ENCODE results near the gene C12orf75. TPM values are rescaled to one million over a fixed set of nuclear protein-coding genes. Genes with fewer than 3 reads are reported as not detected.

C12orf75 gene
- total and polyA plus RNA-seq, 2 of the 13 experiments (the other 11 are each of a cell fraction or from before 2014, with no cell fraction given) = 16.1 to 19.8 TPM

DNA sequence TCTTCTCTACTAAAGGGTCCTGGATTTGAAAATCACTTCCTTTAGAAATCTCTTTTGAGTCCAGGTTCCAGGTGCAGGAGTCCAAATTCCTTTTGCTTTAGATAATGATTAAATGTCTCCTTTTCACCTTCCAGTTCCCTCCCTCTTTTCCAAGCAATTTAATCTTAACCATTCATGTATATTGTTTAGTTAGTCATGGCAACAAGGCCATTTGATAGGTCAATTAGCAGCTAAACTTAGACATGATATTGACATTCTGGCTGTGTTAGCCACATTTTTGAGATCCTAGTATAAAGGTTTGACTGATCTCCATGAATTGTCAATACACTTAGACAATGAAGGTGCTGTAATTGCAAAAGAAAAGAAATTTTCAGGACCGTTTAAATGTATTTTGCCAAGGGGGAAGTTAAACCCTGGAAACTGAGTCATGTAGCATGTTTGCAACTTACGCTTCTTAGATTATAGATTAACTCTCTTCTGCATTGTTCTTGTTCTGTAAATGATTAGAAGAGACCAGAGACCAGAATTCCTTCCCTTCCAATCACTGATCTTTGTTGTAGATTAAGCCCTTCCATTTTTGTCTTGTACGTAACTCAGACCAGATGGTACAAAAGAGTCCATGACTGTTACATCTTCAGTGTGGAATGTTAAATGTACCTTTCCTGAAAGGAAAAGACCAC lies 12.4 kb upstream of the C12orf75 start (continued):
- TF ChIP-seq, protein P1, sequence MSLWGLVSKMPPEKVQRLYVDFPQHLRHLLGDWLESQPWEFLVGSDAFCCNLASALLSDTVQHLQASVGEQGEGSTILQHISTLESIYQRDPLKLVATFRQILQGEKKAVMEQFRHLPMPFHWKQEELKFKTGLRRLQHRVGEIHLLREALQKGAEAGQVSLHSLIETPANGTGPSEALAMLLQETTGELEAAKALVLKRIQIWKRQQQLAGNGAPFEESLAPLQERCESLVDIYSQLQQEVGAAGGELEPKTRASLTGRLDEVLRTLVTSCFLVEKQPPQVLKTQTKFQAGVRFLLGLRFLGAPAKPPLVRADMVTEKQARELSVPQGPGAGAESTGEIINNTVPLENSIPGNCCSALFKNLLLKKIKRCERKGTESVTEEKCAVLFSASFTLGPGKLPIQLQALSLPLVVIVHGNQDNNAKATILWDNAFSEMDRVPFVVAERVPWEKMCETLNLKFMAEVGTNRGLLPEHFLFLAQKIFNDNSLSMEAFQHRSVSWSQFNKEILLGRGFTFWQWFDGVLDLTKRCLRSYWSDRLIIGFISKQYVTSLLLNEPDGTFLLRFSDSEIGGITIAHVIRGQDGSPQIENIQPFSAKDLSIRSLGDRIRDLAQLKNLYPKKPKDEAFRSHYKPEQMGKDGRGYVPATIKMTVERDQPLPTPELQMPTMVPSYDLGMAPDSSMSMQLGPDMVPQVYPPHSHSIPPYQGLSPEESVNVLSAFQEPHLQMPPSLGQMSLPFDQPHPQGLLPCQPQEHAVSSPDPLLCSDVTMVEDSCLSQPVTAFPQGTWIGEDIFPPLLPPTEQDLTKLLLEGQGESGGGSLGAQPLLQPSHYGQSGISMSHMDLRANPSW (CRISPR knock-in tag; IDR thresholded peaks at IDR 0.05; ENCODE audit: borderline replicate concordance) = no peak
- TF ChIP-seq MAFG (CRISPR knock-in tag; IDR thresholded peaks at IDR 0.05) (no peak), POLR2AphosphoS2 (IDR thresholded peaks at IDR 0.05; ENCODE audit: low read depth, low read length) (no peak), RBAK (CRISPR knock-in tag; IDR thresholded peaks at IDR 0.05) (no peak)
- TF ChIP-seq, protein P2, sequence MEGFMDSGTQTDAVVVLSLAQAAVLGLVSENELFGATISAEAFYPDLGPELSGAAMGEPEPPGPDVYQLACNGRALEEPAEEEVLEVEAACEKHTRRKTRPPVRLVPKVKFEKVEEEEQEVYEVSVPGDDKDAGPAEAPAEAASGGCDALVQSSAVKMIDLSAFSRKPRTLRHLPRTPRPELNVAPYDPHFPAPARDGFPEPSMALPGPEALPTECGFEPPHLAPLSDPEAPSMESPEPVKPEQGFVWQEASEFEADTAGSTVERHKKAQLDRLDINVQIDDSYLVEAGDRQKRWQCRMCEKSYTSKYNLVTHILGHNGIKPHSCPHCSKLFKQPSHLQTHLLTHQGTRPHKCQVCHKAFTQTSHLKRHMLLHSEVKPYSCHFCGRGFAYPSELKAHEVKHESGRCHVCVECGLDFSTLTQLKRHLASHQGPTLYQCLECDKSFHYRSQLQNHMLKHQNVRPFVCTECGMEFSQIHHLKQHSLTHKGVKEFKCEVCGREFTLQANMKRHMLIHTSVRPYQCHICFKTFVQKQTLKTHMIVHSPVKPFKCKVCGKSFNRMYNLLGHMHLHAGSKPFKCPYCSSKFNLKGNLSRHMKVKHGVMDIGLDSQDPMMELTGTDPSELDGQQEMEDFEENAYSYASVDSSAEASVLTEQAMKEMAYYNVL (CRISPR knock-in tag; IDR thresholded peaks at IDR 0.05; ENCODE audit: borderline replicate concordance) = no peak
- TF ChIP-seq, protein P3, sequence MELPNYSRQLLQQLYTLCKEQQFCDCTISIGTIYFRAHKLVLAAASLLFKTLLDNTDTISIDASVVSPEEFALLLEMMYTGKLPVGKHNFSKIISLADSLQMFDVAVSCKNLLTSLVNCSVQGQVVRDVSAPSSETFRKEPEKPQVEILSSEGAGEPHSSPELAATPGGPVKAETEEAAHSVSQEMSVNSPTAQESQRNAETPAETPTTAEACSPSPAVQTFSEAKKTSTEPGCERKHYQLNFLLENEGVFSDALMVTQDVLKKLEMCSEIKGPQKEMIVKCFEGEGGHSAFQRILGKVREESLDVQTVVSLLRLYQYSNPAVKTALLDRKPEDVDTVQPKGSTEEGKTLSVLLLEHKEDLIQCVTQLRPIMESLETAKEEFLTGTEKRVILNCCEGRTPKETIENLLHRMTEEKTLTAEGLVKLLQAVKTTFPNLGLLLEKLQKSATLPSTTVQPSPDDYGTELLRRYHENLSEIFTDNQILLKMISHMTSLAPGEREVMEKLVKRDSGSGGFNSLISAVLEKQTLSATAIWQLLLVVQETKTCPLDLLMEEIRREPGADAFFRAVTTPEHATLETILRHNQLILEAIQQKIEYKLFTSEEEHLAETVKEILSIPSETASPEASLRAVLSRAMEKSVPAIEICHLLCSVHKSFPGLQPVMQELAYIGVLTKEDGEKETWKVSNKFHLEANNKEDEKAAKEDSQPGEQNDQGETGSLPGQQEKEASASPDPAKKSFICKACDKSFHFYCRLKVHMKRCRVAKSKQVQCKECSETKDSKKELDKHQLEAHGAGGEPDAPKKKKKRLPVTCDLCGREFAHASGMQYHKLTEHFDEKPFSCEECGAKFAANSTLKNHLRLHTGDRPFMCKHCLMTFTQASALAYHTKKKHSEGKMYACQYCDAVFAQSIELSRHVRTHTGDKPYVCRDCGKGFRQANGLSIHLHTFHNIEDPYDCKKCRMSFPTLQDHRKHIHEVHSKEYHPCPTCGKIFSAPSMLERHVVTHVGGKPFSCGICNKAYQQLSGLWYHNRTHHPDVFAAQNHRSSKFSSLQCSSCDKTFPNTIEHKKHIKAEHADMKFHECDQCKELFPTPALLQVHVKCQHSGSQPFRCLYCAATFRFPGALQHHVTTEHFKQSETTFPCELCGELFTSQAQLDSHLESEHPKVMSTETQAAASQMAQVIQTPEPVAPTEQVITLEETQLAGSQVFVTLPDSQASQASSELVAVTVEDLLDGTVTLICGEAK (IDR thresholded peaks at IDR 0.05) = no peak
- TF ChIP-seq, protein P3 (CRISPR knock-in tag; IDR thresholded peaks at IDR 0.05) = no peak
- TF ChIP-seq, protein P4, sequence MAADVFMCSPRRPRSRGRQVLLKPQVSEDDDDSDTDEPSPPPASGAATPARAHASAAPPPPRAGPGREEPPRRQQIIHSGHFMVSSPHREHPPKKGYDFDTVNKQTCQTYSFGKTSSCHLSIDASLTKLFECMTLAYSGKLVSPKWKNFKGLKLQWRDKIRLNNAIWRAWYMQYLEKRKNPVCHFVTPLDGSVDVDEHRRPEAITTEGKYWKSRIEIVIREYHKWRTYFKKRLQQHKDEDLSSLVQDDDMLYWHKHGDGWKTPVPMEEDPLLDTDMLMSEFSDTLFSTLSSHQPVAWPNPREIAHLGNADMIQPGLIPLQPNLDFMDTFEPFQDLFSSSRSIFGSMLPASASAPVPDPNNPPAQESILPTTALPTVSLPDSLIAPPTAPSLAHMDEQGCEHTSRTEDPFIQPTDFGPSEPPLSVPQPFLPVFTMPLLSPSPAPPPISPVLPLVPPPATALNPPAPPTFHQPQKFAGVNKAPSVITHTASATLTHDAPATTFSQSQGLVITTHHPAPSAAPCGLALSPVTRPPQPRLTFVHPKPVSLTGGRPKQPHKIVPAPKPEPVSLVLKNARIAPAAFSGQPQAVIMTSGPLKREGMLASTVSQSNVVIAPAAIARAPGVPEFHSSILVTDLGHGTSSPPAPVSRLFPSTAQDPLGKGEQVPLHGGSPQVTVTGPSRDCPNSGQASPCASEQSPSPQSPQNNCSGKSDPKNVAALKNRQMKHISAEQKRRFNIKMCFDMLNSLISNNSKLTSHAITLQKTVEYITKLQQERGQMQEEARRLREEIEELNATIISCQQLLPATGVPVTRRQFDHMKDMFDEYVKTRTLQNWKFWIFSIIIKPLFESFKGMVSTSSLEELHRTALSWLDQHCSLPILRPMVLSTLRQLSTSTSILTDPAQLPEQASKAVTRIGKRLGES (CRISPR knock-in tag; IDR thresholded peaks at IDR 0.05; ENCODE audit: borderline replicate concordance) = no peak

Data from HepG2 (cell line).